ENCODE data around the gene EMID1.

EMID1 gene

GRCh38 chr22:29258407-29259252 lies 52.9 kb downstream of the EMID1 start:
- no peak overlapping the region for H3K4me3 ChIP-seq (ENCODE audit: low read depth, low read length)
- TF ChIP-seq CTCF (IDR thresholded peaks at IDR 0.05; ENCODE audit: low read depth, low read length): no peak

GRCh38 chr22:29259253-29259899 lies 53.7 kb downstream of the EMID1 start:
- H3K4me3 ChIP-seq (ENCODE audit: low read depth, low read length): no peak overlapping the region
- TF ChIP-seq CTCF (IDR thresholded peaks at IDR 0.05; ENCODE audit: low read depth, low read length): 0 out of 2 replicates have a peak, but pooled peaks have one; percentile 4

GRCh38 chr22:29260031-29260560 lies 54.4 kb downstream of the EMID1 start:
- H3K4me3 ChIP-seq (ENCODE audit: low read depth, low read length): no peak overlapping the region
- no peak for TF ChIP-seq CTCF (IDR thresholded peaks at IDR 0.05; ENCODE audit: low read depth, low read length)

DNA sequence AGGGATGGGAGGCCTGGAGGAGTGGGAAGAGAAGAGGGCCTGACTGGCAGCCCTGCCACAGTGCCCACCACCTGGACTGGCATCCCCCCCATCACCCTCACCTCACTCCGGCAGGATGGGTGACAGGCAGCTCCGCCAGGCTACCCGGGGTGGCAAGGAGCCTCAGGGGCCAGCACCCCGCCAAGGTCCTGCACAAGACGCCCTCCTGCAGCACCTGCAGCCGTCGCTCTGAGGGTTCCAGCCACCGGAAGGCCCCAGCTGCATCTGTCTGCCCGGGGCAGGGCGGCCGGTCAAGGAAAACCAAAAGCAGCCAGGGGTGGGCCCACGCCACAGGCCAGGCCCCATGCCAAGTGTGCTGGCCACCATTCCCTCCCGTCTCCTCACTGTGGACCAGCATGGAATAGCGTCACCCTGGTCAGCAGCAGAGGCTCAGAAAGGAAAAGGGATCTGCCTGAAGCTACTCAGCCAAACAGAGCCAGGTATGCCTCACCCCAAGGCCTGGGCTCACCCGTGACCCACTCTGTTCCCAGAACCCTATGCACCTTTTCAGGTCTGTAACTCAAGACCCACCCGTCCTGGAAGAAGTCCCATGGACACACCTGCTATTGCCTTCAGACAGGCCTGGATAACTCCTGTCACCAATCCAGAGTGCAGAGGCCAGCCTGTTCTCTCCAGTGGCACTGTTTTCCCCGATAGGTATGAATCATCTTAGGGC lies 55.1 kb downstream of the EMID1 start:
- H3K4me3 ChIP-seq (ENCODE audit: low read depth, low read length): no peak overlapping the region
- TF ChIP-seq CTCF (IDR thresholded peaks at IDR 0.05; ENCODE audit: low read depth, low read length): no peak

DNA sequence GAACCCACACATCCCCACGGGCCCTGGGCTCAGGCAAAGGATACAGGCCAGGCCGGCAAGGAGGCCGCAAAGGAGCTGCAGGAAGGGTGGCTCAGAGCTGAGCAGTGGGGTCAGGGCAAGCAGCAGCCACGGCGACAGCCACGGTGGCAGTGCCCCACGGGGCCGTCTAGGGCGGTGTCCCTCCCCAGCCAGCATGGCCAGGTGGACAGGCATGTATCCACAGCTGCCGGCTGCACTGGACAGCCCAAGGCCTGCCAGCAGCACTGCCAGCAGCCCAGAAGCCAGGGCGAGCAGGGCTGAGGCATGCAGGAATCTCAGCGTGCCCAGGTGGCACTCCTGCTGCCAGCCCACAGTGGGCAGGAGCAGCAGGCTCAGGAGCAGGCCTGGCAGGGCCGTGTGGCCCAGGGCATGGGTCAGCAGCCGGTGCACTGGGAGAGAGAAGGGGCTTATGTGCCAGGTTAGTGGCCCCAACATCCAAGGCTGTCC lies 58.1 kb downstream of the EMID1 start:
- no peak for TF ChIP-seq CTCF (IDR thresholded peaks at IDR 0.05; ENCODE audit: low read depth, low read length)
- H3K4me3 ChIP-seq (ENCODE audit: low read depth, low read length): no peak overlapping the region

GRCh38 chr22:29265305-29265704 lies 59.6 kb downstream of the EMID1 start:
- TF ChIP-seq CTCF (IDR thresholded peaks at IDR 0.05; ENCODE audit: low read depth, low read length): no peak
- no peak overlapping the region for H3K4me3 ChIP-seq (ENCODE audit: low read depth, low read length)

Measured in WI38 (cell line).